Gastrocnemius medialis (tissue), 4 donors: Measurements from ENCODE around the gene CRYBB3. TPM values are rescaled to one million over a fixed set of nuclear protein-coding genes. Genes with fewer than 3 reads are reported as not detected.

Source experiments
- ATAC-seq, 2 donors: fragments of 150-250 bp; one replicate each; pipeline ENCODE4 v1.9.1; 2016
- DNase-seq, 2 donors: peaks; one replicate each; pipeline ENCODE4 v3.0.0-alpha.2; 2019
- H3K27ac ChIP-seq, 4 donors: fragments of 200-600 bp; sonication (generic); 1 replicate in 1 of 4; 2 replicates in 3 of 4; pipeline ENCODE4 v1.5.1; 2016 to 2018; ENCODE audit warnings: mild to moderate bottlenecking in 2 of 4, moderate library complexity in 1 of 4
- H3K27me3 ChIP-seq, 3 donors: fragments of 200-600 bp; sonication (generic) in 2 of 3; 1 replicate in 1 of 3; 2 replicates in 2 of 3; pipeline versions ENCODE4 v1.5.1 to v1.6.0; 2016 to 2019; ENCODE audit warnings: mild to moderate bottlenecking in 1 of 3, moderate library complexity in 1 of 3
- H3K36me3 ChIP-seq, 2 donors: fragments of 200-600 bp; sonication (generic) in 1 of 2; one replicate each; pipeline ENCODE4 v1.5.1; 2017 to 2018
- H3K4me1 ChIP-seq, 2 donors: fragments of 200-600 bp; sonication (generic) in 1 of 2; one replicate each; pipeline ENCODE4 v1.5.1; 2016 to 2017; ENCODE audit warnings: mild to moderate bottlenecking in 2 of 2
- H3K4me3 ChIP-seq, 4 donors: fragments of 200-600 bp; sonication (generic) in 3 of 4; 1 replicate in 1 of 4; 2 replicates in 3 of 4; pipeline ENCODE4 v1.5.1; 2016 to 2019; ENCODE audit warnings: mild to moderate bottlenecking in 2 of 4
- H3K9me3 ChIP-seq, 3 donors: fragments of 200-600 bp; sonication (generic) in 2 of 3; 1 replicate in 1 of 3; 2 replicates in 2 of 3; pipeline ENCODE4 v1.5.1; 2016 to 2019
- CTCF ChIP-seq, 5 experiments: fragments of 450-650 bp in 3 of 5; fragments of 200-600 bp in 2 of 5; sonication (generic) in 2 of 5; IDR thresholded peaks in 4 of 5; conservative IDR thresholded peaks in 1 of 5; 1 replicate in 4 of 5; 2 replicates in 1 of 5; pipeline ENCODE4 v1.5.1; 2016 to 2019; ENCODE audit warnings: antibody characterized with exemption in 5 of 5, mild to moderate bottlenecking in 3 of 5, moderate library complexity in 3 of 5
- POLR2A ChIP-seq, 2 donors: fragments of 450-650 bp; IDR thresholded peaks; one replicate each; pipeline ENCODE4 v1.6.1; 2017; ENCODE audit warnings: antibody characterized with exemption in 2 of 2, mild to moderate bottlenecking in 2 of 2, moderate library complexity in 2 of 2
- in situ Hi-C, 4 donors: fragments of 200-750 bp; cut with MboI; loops; one replicate each; pipeline versions ENCODE4 v1.15.0 to v1.8.0; 2017; ENCODE audit warnings: low sequenced_read_pairs in 4 of 4
- intact Hi-C: fragments of 100-400 bp; cut with DNase I; formaldehyde crosslinking; loops from one replicate; pipeline ENCODE4 v1.15.1; 2023; ENCODE audit warnings: low total_unique reads
- total RNA-seq, 4 donors: library from RNA; depleted of rRNA; stranded (reverse); fragments of >200 nt; gene quantifications; one replicate each; pipeline versions ENCODE4 v1.1.0 to v1.2.3, GENCODE V29; 2016

Gene CRYBB3
- total RNA-seq, 4 donors from 2014 or later = not detected

GRCh38 chr22:25162561-25162960 lies 37.1 kb upstream of the CRYBB3 start:
- intact Hi-C loops = loop anchor here (10.0 kb wide), 1 partner anchor 268 kb away; no protein-coding TSS in a partner anchor
- H3K4me1 ChIP-seq = peaks cover 11 to 64% of the 10 kb centered on the region in 2 donors

DNA sequence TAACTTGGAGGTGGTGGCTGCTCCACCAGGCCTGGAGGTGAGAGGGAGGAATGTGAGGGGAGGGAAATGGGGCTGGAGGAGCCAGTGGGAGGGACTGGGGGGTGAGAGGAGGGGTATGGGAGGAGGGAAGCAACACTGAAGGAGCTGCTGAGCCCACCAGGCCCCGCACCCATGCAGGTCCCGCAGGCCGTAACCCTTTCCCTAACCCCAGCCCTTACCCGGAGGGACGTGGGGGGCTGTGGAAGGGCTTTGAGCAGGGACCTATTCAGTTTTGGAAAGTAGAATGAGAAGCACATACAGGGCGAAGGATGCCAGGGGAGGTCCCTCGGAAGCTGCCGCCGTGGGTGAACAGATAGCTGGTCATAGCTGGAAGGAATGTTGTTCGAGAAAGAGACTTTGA lies 33.9 kb upstream of the CRYBB3 start:
- no peak for TF ChIP-seq POLR2A (IDR thresholded peaks at IDR 0.05)
- TF ChIP-seq CTCF (IDR thresholded peaks at IDR 0.05 in 4 of 5, conservative IDR thresholded peaks at IDR 0.05 in 1 of 5) = no peak
- H3K27me3 ChIP-seq = no peaks in the 10 kb centered on the region
- in situ Hi-C loops = loop anchor here in 1 of 4 donors (10.0 kb wide), 1 partner anchor 51 kb away; no protein-coding TSS in a partner anchor
- H3K27ac ChIP-seq = peak overlapping the region; percentile 52 to 95 (median 92)
- no peaks in the 10 kb centered on the region for H3K36me3 ChIP-seq
- H3K4me1 ChIP-seq = peaks cover 4 to 37% of the 10 kb centered on the region in 2 donors
- ATAC-seq (no peak), DNase-seq (no peak)
- intact Hi-C loops = loop anchor here (10.0 kb wide), 1 partner anchor 271 kb away; no protein-coding TSS in a partner anchor
- no peaks in the 10 kb centered on the region for H3K9me3 ChIP-seq
- no peak overlapping the region for H3K4me3 ChIP-seq

More at GRCh38 chr22:25162561-25162960, 37.1 kb upstream of the CRYBB3 start:
- Histone ChIP-seq H3K27ac (peak overlapping the region; percentile 90 to 95 (median 92)), H3K36me3 (no peaks in the 10 kb centered on the region), H3K9me3 (no peaks in the 10 kb centered on the region), H3K4me3 (no peak overlapping the region), H3K27me3 (no peaks in the 10 kb centered on the region)
- TF ChIP-seq POLR2A (IDR thresholded peaks at IDR 0.05) (no peak), CTCF (IDR thresholded peaks at IDR 0.05 in 4 of 5, conservative IDR thresholded peaks at IDR 0.05 in 1 of 5) (no peak)
- ATAC-seq = no peak
- in situ Hi-C loops = loop anchor here in 1 of 4 donors (10.0 kb wide), 1 partner anchor 48 kb away; no protein-coding TSS in a partner anchor
- no peak for DNase-seq

DNA sequence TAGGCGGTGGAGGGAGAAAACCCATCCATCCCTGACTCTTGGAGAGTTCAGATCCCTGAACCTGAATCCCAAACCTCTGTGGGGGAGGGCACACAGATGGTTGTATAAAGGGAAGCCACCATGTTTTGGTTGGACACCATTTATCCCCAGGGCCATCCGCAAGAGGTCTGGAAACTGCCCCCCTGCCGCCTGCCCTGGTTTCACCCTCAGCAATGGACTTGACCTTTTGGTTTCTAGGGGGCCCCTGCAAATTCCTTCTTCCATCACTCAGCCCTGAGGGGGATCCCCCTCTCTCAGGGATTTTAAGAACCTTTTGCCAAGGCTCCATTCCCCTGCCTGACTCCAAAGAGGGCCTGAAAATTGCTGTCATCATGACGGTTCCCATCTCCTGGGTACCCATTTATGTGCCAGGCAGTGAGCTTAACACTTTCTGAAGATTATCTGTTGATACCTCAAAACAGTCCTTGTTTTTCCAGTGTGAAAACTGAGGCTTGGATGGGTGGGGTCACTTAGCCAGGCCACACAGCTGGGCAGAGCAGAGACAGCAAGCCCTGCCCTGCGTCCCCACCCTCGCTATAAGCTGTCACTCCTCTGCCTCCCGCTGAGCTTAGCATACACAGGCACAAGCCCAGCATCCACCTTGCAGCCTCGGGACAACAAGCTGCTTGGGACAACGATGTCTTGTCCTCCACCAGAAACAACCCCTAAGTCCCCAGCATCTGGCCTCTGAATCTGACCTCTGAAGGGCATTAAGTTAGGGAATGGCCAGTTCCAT lies 33.2 kb upstream of the CRYBB3 start:
- intact Hi-C loops = loop anchor here (10.0 kb wide), 1 partner anchor 272 kb away; no protein-coding TSS in a partner anchor
- ATAC-seq (no peak), DNase-seq (no peak)
- Histone ChIP-seq H3K4me1 (peaks cover 4 to 37% of the 10 kb centered on the region in 2 donors), H3K9me3 (no peaks in the 10 kb centered on the region), H3K4me3 (no peak overlapping the region), H3K27me3 (no peaks in the 10 kb centered on the region), H3K27ac (peak overlapping the region; percentile 52 to 95 (median 92)), H3K36me3 (no peaks in the 10 kb centered on the region)
- in situ Hi-C loops = loop anchor here in 1 of 4 donors (10.0 kb wide), 1 partner anchor 52 kb away; no protein-coding TSS in a partner anchor
- TF ChIP-seq CTCF (IDR thresholded peaks at IDR 0.05 in 4 of 5, conservative IDR thresholded peaks at IDR 0.05 in 1 of 5) = no peak
- TF ChIP-seq POLR2A (IDR thresholded peaks at IDR 0.05) = no peak

GRCh38 chr22:25167082-25167481 lies 32.6 kb upstream of the CRYBB3 start:
- no peak overlapping the region for H3K4me3 ChIP-seq
- intact Hi-C loops (loop anchor here (10.0 kb wide), 1 partner anchor 272 kb away; no protein-coding TSS in a partner anchor), in situ Hi-C loops (loop anchor here in 1 of 4 donors (10.0 kb wide), 1 partner anchor 52 kb away; no protein-coding TSS in a partner anchor)
- H3K4me1 ChIP-seq = peaks cover 4 to 31% of the 10 kb centered on the region in 2 donors
- TF ChIP-seq CTCF (IDR thresholded peaks at IDR 0.05 in 4 of 5, conservative IDR thresholded peaks at IDR 0.05 in 1 of 5) = no peak
- TF ChIP-seq POLR2A (IDR thresholded peaks at IDR 0.05) = no peak
- DNase-seq (no peak), ATAC-seq (no peak)
- H3K27me3 ChIP-seq = no peaks in the 10 kb centered on the region
- no peaks in the 10 kb centered on the region for H3K36me3 ChIP-seq
- peak overlapping the region; percentile 2 to 95 (median 72) for H3K27ac ChIP-seq
- no peaks in the 10 kb centered on the region for H3K9me3 ChIP-seq
